Endothelial cell of umbilical vein (primary cell): Measurements from ENCODE around the gene G6PC2. TPM values are rescaled to one million over a fixed set of nuclear protein-coding genes. Genes with fewer than 3 reads are reported as not detected.

ENCODE experiments used
- BruUV-seq: library from RNA; stranded (reverse); fragments of 400-500 nt; replicated peaks from 2 replicates; lab custom pipeline; 2021; lab: Mats Ljungman, UMichigan
- CTCF ChIA-PET: fragments of 300-600, 350-600 bp; sonication (Branson Sonifier 250); formaldehyde crosslinking; loops from one replicate; lab custom pipeline; 2021; ENCODE audit warnings: antibody characterized with exemption, inconsistent platforms; lab: Charles Lee
- POLR2A ChIA-PET: fragments of 300-600, 350-600 bp; sonication (Branson Sonifier 250); formaldehyde crosslinking; loops from one replicate; lab custom pipeline; 2021; ENCODE audit warnings: antibody characterized with exemption, inconsistent platforms; lab: Charles Lee
- DNase-seq: peaks from one replicate; pipeline ENCODE4 v3.0.0-alpha.2; 2011; ENCODE audit warnings: low read depth, low spot score
- FAIRE-seq: peaks from 2 replicates; lab custom pipeline; 2011; peaks lifted over from hg19 to GRCh38; lab: Jason Lieb, UNC
- H2AFZ ChIP-seq: 2 replicates; pipeline ENCODE4 v1.6.0; 2012; ENCODE audit warnings: low read depth, low read length, control low read depth, inconsistent platforms
- H3K27ac ChIP-seq: 2 replicates; pipeline ENCODE4 v1.5.1; 2011; ENCODE audit warnings: low read depth, mild to moderate bottlenecking, control low read depth, low read length, moderate library complexity; ENCODE audit not compliant: insufficient read depth
- H3K27me3 ChIP-seq, 2 experiments: 2 replicates each; pipeline versions ENCODE4 v1.6.0 to v1.6.1; 2011; ENCODE audit warnings: low read length in 2 of 2, mixed read lengths in 1 of 2; ENCODE audit not compliant: control insufficient read depth in 2 of 2, insufficient read depth in 2 of 2
- H3K36me3 ChIP-seq, 2 experiments: 2 replicates in 1 of 2; 3 replicates in 1 of 2; pipeline ENCODE4 v1.5.1; 2011; ENCODE audit warnings: low read length in 2 of 2, mild to moderate bottlenecking in 1 of 2, moderate library complexity in 1 of 2; ENCODE audit not compliant: control insufficient read depth in 2 of 2, insufficient read depth in 2 of 2; ENCODE audit errors: extremely low read depth in 1 of 2
- H3K4me1 ChIP-seq: 3 replicates; pipeline ENCODE4 v1.5.1; 2011; ENCODE audit warnings: mild to moderate bottlenecking, low read length; ENCODE audit not compliant: control insufficient read depth, insufficient read depth; ENCODE audit errors: extremely low read depth
- H3K4me2 ChIP-seq: 2 replicates; pipeline ENCODE4 v1.6.1; 2011; ENCODE audit warnings: low read length, control low read depth, mixed read lengths; ENCODE audit not compliant: insufficient read depth
- H3K4me3 ChIP-seq, 3 experiments: fragments of 200-600 bp in 1 of 3; sonication (generic), shearing (Covaris generic) in 1 of 3; replicated peaks in 1 of 3; 2 replicates each; pipeline ENCODE4 v1.5.1; 2011 to 2016; ENCODE audit warnings: control low read depth in 3 of 3, low read length in 3 of 3, mild to moderate bottlenecking in 2 of 3, inconsistent platforms in 1 of 3, low read depth in 1 of 3, moderate library complexity in 1 of 3; ENCODE audit not compliant: insufficient read depth in 1 of 3
- H3K79me2 ChIP-seq: 2 replicates; pipeline ENCODE4 v1.6.0; 2012; ENCODE audit warnings: low read length, inconsistent platforms; ENCODE audit not compliant: control insufficient read depth, insufficient read depth
- H3K9ac ChIP-seq: replicated peaks from 2 replicates; pipeline ENCODE3; 2011; ENCODE audit warnings: low read length, control low read depth; ENCODE audit not compliant: insufficient read depth; ENCODE audit errors: extremely low read depth
- H3K9me1 ChIP-seq: replicated peaks from 3 replicates; pipeline ENCODE4 v1.6.0; 2011; ENCODE audit warnings: mild to moderate bottlenecking, low read length; ENCODE audit not compliant: control insufficient read depth, insufficient read depth; ENCODE audit errors: extremely low read depth
- H3K9me3 ChIP-seq: replicated peaks from 2 replicates; pipeline ENCODE4 v1.5.1; 2012; ENCODE audit warnings: low read length, inconsistent platforms; ENCODE audit not compliant: control insufficient read depth, insufficient read depth
- H4K20me1 ChIP-seq: replicated peaks from 2 replicates; pipeline ENCODE3; 2011; ENCODE audit warnings: mild to moderate bottlenecking, low read length; ENCODE audit not compliant: control insufficient read depth, insufficient read depth; ENCODE audit errors: extremely low read depth
- EZH2 ChIP-seq: IDR thresholded peaks from 2 replicates; pipeline ENCODE4 v1.6.1; 2012; ENCODE audit warnings: borderline replicate concordance, low read depth, mild to moderate bottlenecking, moderate library complexity, low read length, inconsistent platforms; ENCODE audit not compliant: severe bottlenecking
- FOS ChIP-seq: IDR thresholded peaks from 2 replicates; pipeline ENCODE4 v1.6.1; 2011; ENCODE audit warnings: mild to moderate bottlenecking, low read length, moderate library complexity, borderline replicate concordance; ENCODE audit not compliant: insufficient read depth
- GATA2 ChIP-seq: IDR thresholded peaks from 2 replicates; pipeline ENCODE4 v1.7.0; 2011; ENCODE audit warnings: low read depth, mild to moderate bottlenecking, moderate library complexity, mixed read lengths, low read length; ENCODE audit not compliant: insufficient read length, insufficient read depth
- JUN ChIP-seq: IDR thresholded peaks from 2 replicates; pipeline ENCODE4 v1.6.1; 2011; ENCODE audit warnings: borderline replicate concordance, low read depth; ENCODE audit not compliant: insufficient read length, insufficient read depth
- MYC ChIP-seq: IDR thresholded peaks from one replicate; pipeline ENCODE4 v1.6.1; 2011; ENCODE audit warnings: mild to moderate bottlenecking, low read depth, low read length
- POLR2A ChIP-seq: IDR thresholded peaks from 2 replicates; pipeline ENCODE4 v1.6.1; 2012; ENCODE audit warnings: low read depth, mild to moderate bottlenecking, control low read depth, low read length
- POLR2AphosphoS5 ChIP-seq: IDR thresholded peaks from 2 replicates; pipeline ENCODE4 v1.6.1; 2012; ENCODE audit warnings: low read depth, mild to moderate bottlenecking, control low read depth, low read length, moderate library complexity; ENCODE audit not compliant: insufficient read depth
- dilution Hi-C: fragments of 300-500 bp; cut with MboI; formaldehyde crosslinking; loops from one replicate; pipeline ENCODE4 v1.15.0; 2019; ENCODE audit warnings: low sequenced_read_pairs; ENCODE audit not compliant: extremely low pct_ligation_motif_present
- intact Hi-C: fragments of 100-400 bp; cut with micrococcal nuclease; formaldehyde crosslinking; loops from one replicate; pipeline ENCODE4 v1.10.0; 2022
- polyA plus RNA-seq, 4 experiments: library from polyadenylated mRNA; depleted of rRNA in 3 of 4; stranded (reverse) in 3 of 4; unstranded in 1 of 4; fragments of >200 nt; gene quantifications; 2 replicates each; pipeline versions ENCODE4 v1.2.1 to v1.2.3, GENCODE V29; 2011 to 2012; ENCODE audit warnings: missing spikeins in 1 of 4
- total RNA-seq: library from RNA; stranded (reverse); gene quantifications from 2 replicates; pipeline ENCODE4 v1.2.3, GENCODE V29; 2021
- TF ChIP-seq, protein P1 (sequence below), 2 donors: IDR thresholded peaks; 1 replicate in 1 of 2; 2 replicates in 1 of 2; pipeline ENCODE4 v1.5.1; 2011; ENCODE audit warnings: low read length in 2 of 2, mild to moderate bottlenecking in 2 of 2, moderate library complexity in 2 of 2, control low read depth in 1 of 2, inconsistent platforms in 1 of 2, low read depth in 1 of 2; ENCODE audit not compliant: insufficient read depth in 1 of 2; ENCODE audit errors: extremely low read depth in 1 of 2
- TF ChIP-seq, protein P2 (sequence below): IDR thresholded peaks from 2 replicates; pipeline ENCODE4 v1.6.1; 2011; ENCODE audit not compliant: insufficient read depth, insufficient read length

The G6PC2 gene
- total and polyA plus RNA-seq, 2 donors (not counting 3 experiments of a cell fraction or from before 2014, with no cell fraction given) = not detected

DNA sequence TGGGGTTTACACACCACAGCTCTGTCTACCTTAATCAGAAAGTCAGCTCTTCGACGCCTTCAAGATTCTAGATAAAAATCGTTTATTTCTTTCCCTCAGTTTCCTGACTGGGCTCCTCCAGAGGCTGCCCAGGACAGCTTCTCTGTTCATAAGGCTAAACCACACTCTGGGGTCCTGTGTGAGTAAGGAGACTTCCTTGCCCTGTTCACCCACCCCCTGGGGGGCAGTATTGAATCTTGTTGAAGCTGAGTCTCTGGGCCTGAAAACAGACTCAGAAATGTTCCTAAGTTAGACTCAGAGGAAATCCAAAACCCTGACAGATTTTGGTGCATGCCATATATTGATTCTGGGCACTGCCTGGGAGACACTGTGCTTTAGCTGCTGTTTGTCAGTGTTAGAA lies 43.0 kb downstream of the G6PC2 start:
- no peaks in the 10 kb centered on the region for H3K27me3 ChIP-seq
- no peak overlapping the region for H2AFZ ChIP-seq
- H3K79me2 ChIP-seq = no peaks in the 10 kb centered on the region
- ChIA-PET POLR2A (no interaction called here), CTCF (interaction anchor here (1.2 to 1.6 kb wide), 3 partner anchors 187 to 278 kb away, joined by 5 to 7 read pairs (median 5); no protein-coding TSS in a partner anchor)
- H3K9me1 ChIP-seq = no peaks in the 10 kb centered on the region
- no peaks in the 10 kb centered on the region for H3K4me1 ChIP-seq
- H3K27ac ChIP-seq = no peak overlapping the region
- DNase-seq (no peak), FAIRE-seq (no peak)
- no peaks in the 10 kb centered on the region for H4K20me1 ChIP-seq
- H3K9me3 ChIP-seq = no peaks in the 10 kb centered on the region
- intact Hi-C loops = loop anchor here (1.0 to 10.0 kb wide), 3 partner anchors 188 to 451 kb away; no protein-coding TSS in a partner anchor
- no peak overlapping the region for H3K4me2 ChIP-seq
- BruUV-seq = no TSS peak
- H3K36me3 ChIP-seq = no peaks in the 10 kb centered on the region
- H3K9ac ChIP-seq = no peak overlapping the region
- dilution Hi-C loops = no loop called here
- TF ChIP-seq POLR2A (no peak), POLR2AphosphoS5 (no peak), EZH2 (no peak), JUN (no peak), FOS (no peak), GATA2 (no peak), MYC (no peak)
- TF ChIP-seq, protein P1, sequence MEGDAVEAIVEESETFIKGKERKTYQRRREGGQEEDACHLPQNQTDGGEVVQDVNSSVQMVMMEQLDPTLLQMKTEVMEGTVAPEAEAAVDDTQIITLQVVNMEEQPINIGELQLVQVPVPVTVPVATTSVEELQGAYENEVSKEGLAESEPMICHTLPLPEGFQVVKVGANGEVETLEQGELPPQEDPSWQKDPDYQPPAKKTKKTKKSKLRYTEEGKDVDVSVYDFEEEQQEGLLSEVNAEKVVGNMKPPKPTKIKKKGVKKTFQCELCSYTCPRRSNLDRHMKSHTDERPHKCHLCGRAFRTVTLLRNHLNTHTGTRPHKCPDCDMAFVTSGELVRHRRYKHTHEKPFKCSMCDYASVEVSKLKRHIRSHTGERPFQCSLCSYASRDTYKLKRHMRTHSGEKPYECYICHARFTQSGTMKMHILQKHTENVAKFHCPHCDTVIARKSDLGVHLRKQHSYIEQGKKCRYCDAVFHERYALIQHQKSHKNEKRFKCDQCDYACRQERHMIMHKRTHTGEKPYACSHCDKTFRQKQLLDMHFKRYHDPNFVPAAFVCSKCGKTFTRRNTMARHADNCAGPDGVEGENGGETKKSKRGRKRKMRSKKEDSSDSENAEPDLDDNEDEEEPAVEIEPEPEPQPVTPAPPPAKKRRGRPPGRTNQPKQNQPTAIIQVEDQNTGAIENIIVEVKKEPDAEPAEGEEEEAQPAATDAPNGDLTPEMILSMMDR (IDR thresholded peaks at IDR 0.05; ENCODE audit: extremely low read depth in 1 of 2, insufficient read depth in 1 of 2, low read depth in 1 of 2, low read length in 2 of 2) = no peak
- TF ChIP-seq, protein P2, sequence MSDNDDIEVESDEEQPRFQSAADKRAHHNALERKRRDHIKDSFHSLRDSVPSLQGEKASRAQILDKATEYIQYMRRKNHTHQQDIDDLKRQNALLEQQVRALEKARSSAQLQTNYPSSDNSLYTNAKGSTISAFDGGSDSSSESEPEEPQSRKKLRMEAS = no peak
- H3K4me3 ChIP-seq = no peak overlapping the region
